HG03342 (cell line): Measurements from ENCODE around the gene ORC1.

Experiments
- ATAC-seq: cut with Tn5 transposase; IDR thresholded peaks from one replicate; pipeline ENCODE4 v1.9.1; 2021; ENCODE audit warnings: mild to moderate bottlenecking, moderate library complexity; ENCODE audit not compliant: unreplicated experiment

ORC1 gene

GRCh38 chr1:52404116-52404974, at the start of gene ORC1, which contains the start of gene PRPF38A:
ORC1 (minus strand) TSS chr1:52404423; CDS start chr1:52402223, 2,200 bp downstream.
PRPF38A (plus strand) TSS chr1:52404602; CDS start chr1:52404750, 148 bp downstream.
- peak; percentile 94 for ATAC-seq

DNA sequence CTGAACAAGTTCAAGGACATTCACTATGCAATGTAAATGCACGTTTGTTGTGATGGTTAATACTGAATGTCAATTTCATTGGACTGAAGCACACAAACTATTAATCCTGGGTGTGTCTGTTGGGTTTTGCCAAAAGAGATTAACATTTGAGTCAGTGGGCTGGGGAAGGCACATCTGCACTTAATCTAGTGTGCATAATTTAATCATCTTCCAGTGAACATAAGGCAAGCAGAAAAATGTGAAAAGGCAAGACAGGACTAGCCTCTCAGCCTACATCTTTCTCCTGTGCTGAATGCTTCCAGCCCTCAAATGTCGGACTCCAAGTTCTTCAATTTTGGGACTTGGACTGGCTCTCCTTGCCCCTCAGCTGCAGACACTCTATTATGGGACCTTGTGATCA, 40.2 kb upstream of the ORC1 start:
- no peak for ATAC-seq

DNA sequence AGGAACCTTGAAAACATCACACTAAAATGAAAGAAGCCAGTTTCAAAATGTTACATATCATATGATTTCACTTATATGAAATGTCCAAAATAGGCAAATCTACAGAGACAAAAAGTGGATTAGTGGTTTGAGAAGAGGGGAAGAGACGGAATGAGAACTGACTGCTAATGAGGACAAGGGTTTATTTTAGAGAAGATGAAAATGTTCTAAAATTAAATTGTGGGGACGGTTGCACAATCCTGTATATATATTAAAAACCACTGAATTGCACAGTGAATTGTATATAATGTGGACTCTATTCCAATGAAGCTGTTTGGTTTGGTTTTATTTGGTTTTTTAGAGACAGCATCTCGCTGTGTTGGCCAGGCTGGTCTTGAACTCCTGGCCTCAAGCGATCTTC, 35.8 kb upstream of the ORC1 start:
- ATAC-seq = no peak

- no peak for ATAC-seq
These were observed 32.6 kb upstream of the ORC1 start for GRCh38 chr1:52436817-52437216.

GRCh38 chr1:52435650-52436049, 31.4 kb upstream of the ORC1 start:
- ATAC-seq = no peak

- ATAC-seq = no peak
These were observed 31.0 kb upstream of the ORC1 start for GRCh38 chr1:52435211-52435610.

DNA sequence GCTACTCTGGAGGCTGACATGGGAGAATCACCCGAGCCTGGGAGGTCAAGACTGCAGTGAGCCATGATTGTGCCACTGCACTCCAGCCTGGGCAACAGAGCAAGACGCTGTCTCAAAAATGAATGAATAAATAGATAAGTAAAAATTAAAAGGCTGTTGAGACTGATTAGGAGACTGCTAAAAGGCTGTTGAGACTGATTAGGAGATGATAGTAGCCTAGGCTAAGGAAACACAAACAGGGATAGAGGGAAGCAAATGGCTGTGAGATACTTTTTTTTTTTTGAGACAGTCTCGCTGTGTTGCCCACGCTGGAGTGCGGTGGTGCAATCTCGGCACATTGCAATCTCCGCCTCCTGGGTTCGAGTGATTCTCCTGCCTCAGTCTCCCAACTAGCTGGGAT, 28.6 kb upstream of the ORC1 start:
- no peak for ATAC-seq

- no peak for ATAC-seq
These were observed 22.9 kb upstream of the ORC1 start for GRCh38 chr1:52427152-52427551.

DNA sequence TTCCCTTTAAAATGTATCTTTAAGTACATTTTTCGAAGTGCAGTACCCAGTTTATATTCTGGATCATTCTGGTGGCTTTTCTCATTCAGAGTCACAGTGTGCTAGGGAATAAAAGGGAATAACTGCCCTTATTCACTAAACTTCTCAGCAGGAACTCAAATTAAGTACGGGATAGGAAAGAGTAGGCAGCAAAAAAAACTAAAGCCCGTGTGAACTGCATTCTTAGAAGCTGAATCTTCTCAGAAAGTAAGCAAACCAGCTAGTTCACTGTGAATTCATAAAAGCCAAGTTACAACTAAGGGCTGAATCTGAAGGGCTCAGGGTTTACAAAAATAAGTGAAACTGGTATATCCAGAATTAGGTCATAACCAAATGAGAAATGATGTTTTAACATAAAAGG, 22.1 kb upstream of the ORC1 start:
- no peak for ATAC-seq

- no peak for ATAC-seq
These were observed 20.6 kb upstream of the ORC1 start for GRCh38 chr1:52424813-52425212.

- no peak for ATAC-seq
These were observed 20.0 kb upstream of the ORC1 start for GRCh38 chr1:52424231-52424636.

DNA sequence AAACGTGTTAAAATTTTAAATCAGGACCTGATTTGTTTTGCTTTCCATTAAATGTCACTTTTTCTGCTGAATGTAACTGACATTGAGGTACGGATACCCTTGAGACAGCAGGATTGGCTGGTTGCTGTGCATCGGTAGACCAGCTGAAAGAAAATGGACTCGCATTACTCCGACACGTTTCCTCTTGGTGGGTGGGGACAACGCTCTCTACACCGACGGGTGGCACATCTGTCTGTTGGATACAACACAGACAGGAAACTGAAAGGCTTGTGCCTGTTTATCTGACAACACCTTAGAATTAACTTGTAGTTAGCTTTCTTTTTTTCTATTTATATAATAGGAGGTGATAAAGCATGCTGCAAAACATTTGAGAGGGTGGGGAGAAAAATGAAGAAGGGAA, 19.5 kb upstream of the ORC1 start:
- ATAC-seq = no peak

GRCh38 chr1:52423055-52423454, 18.8 kb upstream of the ORC1 start:
- no peak for ATAC-seq

DNA sequence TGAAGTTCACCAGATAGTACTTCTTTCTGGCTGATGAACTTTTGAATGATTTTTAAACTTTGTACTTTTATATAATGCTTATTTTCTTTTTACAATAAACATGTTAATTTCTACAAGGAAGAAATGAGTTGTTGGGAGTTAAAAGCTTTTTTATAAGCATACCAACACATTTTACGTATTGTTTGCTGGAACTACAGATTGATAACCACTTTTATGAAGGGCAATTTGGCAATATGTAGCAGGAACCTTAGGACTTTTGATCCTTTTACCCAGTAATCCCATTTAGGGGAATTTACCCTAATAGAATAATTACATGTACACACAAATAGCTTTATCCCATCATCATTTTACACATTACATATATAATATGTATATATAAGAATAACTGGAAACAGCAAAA, 16.5 kb upstream of the ORC1 start:
- no peak for ATAC-seq

- ATAC-seq = no peak
These were observed 12.6 kb upstream of the ORC1 start for GRCh38 chr1:52416811-52417210.

DNA sequence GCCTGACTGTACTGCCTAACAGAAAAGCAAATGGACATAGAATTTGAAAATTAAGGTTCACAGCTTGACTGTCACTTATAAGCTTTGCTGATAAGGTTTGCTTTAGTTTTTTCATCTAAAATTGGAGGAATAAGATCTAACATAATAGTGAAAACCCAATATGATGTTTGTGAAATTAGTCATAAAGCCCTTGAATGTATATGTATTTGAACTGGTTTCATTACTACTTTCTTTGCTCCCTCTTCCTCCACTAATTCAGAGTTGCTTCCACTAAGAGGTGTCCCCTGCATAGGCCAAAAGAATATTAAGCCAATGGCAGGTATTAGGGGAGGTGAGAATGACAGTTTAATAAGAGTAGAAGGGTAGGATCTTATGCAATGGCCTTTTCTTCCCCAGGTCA, 10.7 kb upstream of the ORC1 start:
- no peak for ATAC-seq

- no peak for ATAC-seq
These were observed 9.3 kb upstream of the ORC1 start for GRCh38 chr1:52413410-52413989.

- no peak for ATAC-seq
These were observed 734 bp upstream of the ORC1 start for GRCh38 chr1:52404975-52405338.

- peak; percentile 38 for ATAC-seq
These were observed 582 bp downstream of the ORC1 start for GRCh38 chr1:52403566-52404115.

- no peak for ATAC-seq
These were observed 1.4 kb downstream of the ORC1 start for GRCh38 chr1:52402860-52403240.

GRCh38 chr1:52400131-52400530, 4.1 kb downstream of the ORC1 start:
- no peak for ATAC-seq

DNA sequence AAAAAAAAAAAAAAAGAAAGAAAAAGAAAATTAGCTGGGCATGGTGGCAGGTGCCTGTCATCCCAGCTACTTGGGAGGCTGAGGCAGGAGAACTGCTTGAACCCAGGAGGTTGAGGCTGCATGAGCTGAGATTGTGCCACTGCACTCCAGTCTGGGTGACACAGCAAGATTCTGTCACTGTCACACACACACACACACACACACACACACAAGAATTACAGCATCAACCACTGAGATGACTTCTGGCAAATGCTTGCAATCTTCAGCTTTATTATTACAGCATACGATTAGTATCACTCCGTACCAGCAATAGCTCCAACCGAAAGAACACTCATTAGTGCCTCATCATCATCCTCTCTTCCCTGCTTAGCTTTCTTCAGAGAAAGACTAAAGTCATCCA, 4.6 kb downstream of the ORC1 start:
- ATAC-seq = no peak
